BJ (cell line): ENCODE data around the gene SIX5. TPM values are rescaled to one million over a fixed set of nuclear protein-coding genes. Genes with fewer than 3 reads are reported as not detected.

Experiments used
- CTCF ChIA-PET: fragments of 350-600 bp; formaldehyde crosslinking; extraction: SDS; loops from one replicate; lab custom pipeline; 2021; ENCODE audit warnings: antibody characterized with exemption, inconsistent platforms; lab: Yijun Ruan, JAX
- POLR2A ChIA-PET: fragments of 300-600 bp; sonication (Branson Sonifier 250); formaldehyde crosslinking; extraction: SDS; loops from one replicate; lab custom pipeline; 2021; ENCODE audit warnings: antibody characterized with exemption; lab: Charles Lee
- DNase-seq: peaks from one replicate; pipeline ENCODE4 v3.0.0-alpha.2; 2011; ENCODE audit warnings: low read depth
- H3K27me3 ChIP-seq: 2 replicates; pipeline ENCODE4 v1.6.0; 2011; ENCODE audit warnings: low read length; ENCODE audit not compliant: control insufficient read depth, insufficient read depth
- H3K36me3 ChIP-seq: 2 replicates; pipeline ENCODE4 v1.5.1; 2011; ENCODE audit warnings: low read length; ENCODE audit not compliant: control insufficient read depth, insufficient read depth
- H3K4me3 ChIP-seq: 2 replicates; pipeline ENCODE4 v1.5.1; 2011; ENCODE audit warnings: low read depth, mild to moderate bottlenecking, control low read depth, low read length
- polyA plus RNA-seq: library from polyadenylated mRNA; depleted of rRNA; stranded (reverse); fragments of >200 nt; gene quantifications from 2 replicates; pipeline ENCODE4 v1.2.3, GENCODE V29; 2011
- TF ChIP-seq, protein P1 (sequence below): IDR thresholded peaks from 2 replicates; pipeline ENCODE4 v1.5.1; 2011; ENCODE audit warnings: low read depth, mild to moderate bottlenecking, control low read depth, inconsistent platforms, low read length, moderate library complexity; ENCODE audit not compliant: insufficient read depth

Gene SIX5
- polyA plus RNA-seq, 1 experiment: 12.5 TPM

- TF ChIP-seq, protein P1, sequence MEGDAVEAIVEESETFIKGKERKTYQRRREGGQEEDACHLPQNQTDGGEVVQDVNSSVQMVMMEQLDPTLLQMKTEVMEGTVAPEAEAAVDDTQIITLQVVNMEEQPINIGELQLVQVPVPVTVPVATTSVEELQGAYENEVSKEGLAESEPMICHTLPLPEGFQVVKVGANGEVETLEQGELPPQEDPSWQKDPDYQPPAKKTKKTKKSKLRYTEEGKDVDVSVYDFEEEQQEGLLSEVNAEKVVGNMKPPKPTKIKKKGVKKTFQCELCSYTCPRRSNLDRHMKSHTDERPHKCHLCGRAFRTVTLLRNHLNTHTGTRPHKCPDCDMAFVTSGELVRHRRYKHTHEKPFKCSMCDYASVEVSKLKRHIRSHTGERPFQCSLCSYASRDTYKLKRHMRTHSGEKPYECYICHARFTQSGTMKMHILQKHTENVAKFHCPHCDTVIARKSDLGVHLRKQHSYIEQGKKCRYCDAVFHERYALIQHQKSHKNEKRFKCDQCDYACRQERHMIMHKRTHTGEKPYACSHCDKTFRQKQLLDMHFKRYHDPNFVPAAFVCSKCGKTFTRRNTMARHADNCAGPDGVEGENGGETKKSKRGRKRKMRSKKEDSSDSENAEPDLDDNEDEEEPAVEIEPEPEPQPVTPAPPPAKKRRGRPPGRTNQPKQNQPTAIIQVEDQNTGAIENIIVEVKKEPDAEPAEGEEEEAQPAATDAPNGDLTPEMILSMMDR: no peak
- H3K4me3 ChIP-seq: no peak overlapping the region
- DNase-seq: no peak
- H3K36me3 ChIP-seq: peaks cover 7% of the 10 kb centered on the region
- CTCF ChIA-PET: interaction anchor here (1.0 to 6.4 kb wide), 11 partner anchors 11 to 122 kb away, joined by 3 to 111 read pairs (median 16); partner anchors contain the start of genes DMPK, IRF2BP1 and SIX5
- H3K27me3 ChIP-seq: no peaks in the 10 kb centered on the region
- POLR2A ChIA-PET: no interaction called here
Observed at GRCh38 chr19:45815481-45816216, 46.6 kb upstream of the SIX5 start.

DNA sequence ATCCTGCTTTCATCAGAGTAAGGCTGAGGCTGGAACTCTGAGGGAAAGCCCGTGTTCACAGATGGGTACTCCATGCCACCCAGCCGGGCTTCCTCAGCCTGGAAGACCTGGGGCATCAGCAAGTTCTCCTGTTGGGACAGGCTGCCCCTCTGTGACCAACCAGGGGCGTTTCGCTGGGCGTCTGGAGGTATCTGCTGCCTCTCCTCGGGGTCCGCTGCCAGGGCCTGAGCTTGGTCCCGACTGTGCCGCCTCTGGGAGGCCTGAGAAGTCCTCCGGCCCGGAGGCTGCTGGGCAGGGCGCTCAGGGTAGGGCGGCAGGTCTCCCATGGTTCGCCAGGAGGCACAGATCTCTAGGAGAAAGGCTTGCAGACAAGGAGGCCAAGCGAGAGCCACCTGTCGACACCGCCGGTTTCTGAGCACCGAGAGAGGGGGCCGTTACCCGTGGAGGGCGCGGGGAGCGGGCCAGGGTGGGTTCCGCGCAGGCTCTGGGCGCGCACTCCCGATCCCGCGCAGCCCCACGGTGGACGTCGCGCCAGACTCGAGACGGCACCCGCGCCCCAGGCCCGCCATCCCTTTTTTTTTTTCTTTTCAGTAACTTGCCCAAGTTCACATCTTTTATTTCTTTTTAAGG is 45.9 kb upstream of the SIX5 start, which contains the start of gene RSPH6A:
RSPH6A (minus strand) TSS at position 458 of the 630 bp plus-strand sequence; CDS start at position 326, 132 bp downstream.
- CTCF ChIA-PET: interaction anchor here (1.0 to 6.4 kb wide), 5 partner anchors 9 to 122 kb away, joined by 3 to 111 read pairs (median 8); partner anchors contain the start of genes QPCTL and SIX5
- TF ChIP-seq, protein P1: no peak

GRCh38 chr19:45814166-45814780 is 45.2 kb upstream of the SIX5 start:
- no peak for DNase-seq
- CTCF ChIA-PET: interaction anchor here (1.0 to 6.4 kb wide), 8 partner anchors 10 to 121 kb away, joined by 3 to 111 read pairs (median 4); partner anchors contain the start of genes FOXA3, QPCTL and SIX5
- POLR2A ChIA-PET: no interaction called here

More for the DNA sequence above, 45.9 kb upstream of the SIX5 start, which contains the start of gene RSPH6A:
- POLR2A ChIA-PET: no interaction called here
- no peak for DNase-seq
- Histone ChIP-seq H3K27me3 (no peaks in the 10 kb centered on the region), H3K36me3 (peaks cover 7% of the 10 kb centered on the region), H3K4me3 (no peak within 1 kb of the TSS)

DNA sequence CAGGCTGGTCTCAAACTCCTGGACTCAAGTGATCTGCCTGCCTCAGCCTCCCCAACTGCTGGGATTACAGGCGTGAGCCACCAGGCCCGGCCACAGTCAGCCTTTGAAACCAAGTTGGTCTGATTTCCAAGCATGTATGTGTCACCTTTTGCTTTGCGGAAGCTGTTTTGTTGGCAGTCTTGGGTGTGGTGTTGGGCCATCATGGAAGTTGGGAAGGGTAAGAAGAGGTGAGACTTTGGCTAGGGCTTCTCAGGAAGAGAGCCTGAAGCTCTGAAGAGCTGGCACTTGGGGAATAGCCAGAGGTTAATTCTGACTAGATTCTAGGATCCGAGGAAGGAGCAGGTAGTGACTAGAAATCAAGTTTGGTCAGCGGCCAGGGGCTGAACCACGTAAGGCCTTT is 43.2 kb upstream of the SIX5 start:
- POLR2A ChIA-PET: interaction anchor here (0.6 kb wide), 1 partner anchor 13 kb away, joined by 4 read pairs; no protein-coding TSS in a partner anchor
- no peak for DNase-seq
- no peaks in the 10 kb centered on the region for H3K27me3 ChIP-seq
- TF ChIP-seq, protein P1: no peak
- CTCF ChIA-PET: interaction anchor here (1.4 to 2.2 kb wide), 2 partner anchors 12 to 197 kb away, joined by 4 to 8 read pairs; no protein-coding TSS in a partner anchor
- peaks cover 2% of the 10 kb centered on the region for H3K36me3 ChIP-seq
- H3K4me3 ChIP-seq: no peak overlapping the region

More at GRCh38 chr19:45814166-45814780, 45.2 kb upstream of the SIX5 start:
- Histone ChIP-seq H3K4me3 (no peak overlapping the region), H3K36me3 (peaks cover 4% of the 10 kb centered on the region), H3K27me3 (no peaks in the 10 kb centered on the region)
- TF ChIP-seq, protein P1: no peak
